Breast epithelium (tissue), 3 donors: ENCODE data around the gene WDR47.
"Not testable (repeated sequence)": the region's sequence is repeated elsewhere in the genome, so short reads cannot be mapped to it uniquely, and the experiment has no call there.

ENCODE experiments used
- CTCF ChIP-seq, 3 donors: fragments of 450-650 bp; IDR thresholded peaks; one replicate each; pipeline ENCODE4 v1.5.1; 2016 to 2017; ENCODE audit warnings: antibody characterized with exemption in 3 of 3, mild to moderate bottlenecking in 3 of 3, moderate library complexity in 3 of 3
- POLR2AphosphoS5 ChIP-seq, 3 donors: sonication (generic); formaldehyde crosslinking; IDR thresholded peaks; one replicate each; pipeline ENCODE4 v1.6.1; 2017; ENCODE audit warnings: antibody characterized with exemption in 3 of 3

- not testable (repeated sequence) for TF ChIP-seq CTCF, POLR2AphosphoS5 (IDR thresholded peaks at IDR 0.05)
Observed at GRCh38 chr1:109052145-109052544, 10.2 kb upstream of the WDR47 start.
